HUES6 (cell line): ENCODE measurements around the gene SYNDIG1.

ENCODE experiments used
- H3K27ac ChIP-seq: 2 replicates; pipeline ENCODE4 v1.7.0; 2013; ENCODE audit warnings: low read depth, mild to moderate bottlenecking, low read length, inconsistent platforms
- H3K27me3 ChIP-seq: 2 replicates; pipeline ENCODE4 v1.6.1; 2013; ENCODE audit warnings: low read length; ENCODE audit not compliant: control insufficient read depth, insufficient read depth
- H3K36me3 ChIP-seq: 2 replicates; pipeline ENCODE4 v1.6.1; 2013; ENCODE audit warnings: low read length; ENCODE audit not compliant: control insufficient read depth, insufficient read depth
- H3K4me1 ChIP-seq: 2 replicates; pipeline ENCODE4 v1.6.1; 2013; ENCODE audit warnings: low read length; ENCODE audit not compliant: control insufficient read depth, insufficient read depth
- H3K4me3 ChIP-seq: 2 replicates; pipeline ENCODE4 v1.5.1; 2013; ENCODE audit warnings: low read depth, low read length
- H3K9ac ChIP-seq: one replicate; pipeline ENCODE4 v1.6.1; 2013; ENCODE audit warnings: mild to moderate bottlenecking, low read length
- H3K9me3 ChIP-seq: 2 replicates; pipeline ENCODE4 v1.6.1; 2013; ENCODE audit warnings: low read depth, low read length; ENCODE audit not compliant: control insufficient read depth, insufficient read depth

The SYNDIG1 gene

DNA sequence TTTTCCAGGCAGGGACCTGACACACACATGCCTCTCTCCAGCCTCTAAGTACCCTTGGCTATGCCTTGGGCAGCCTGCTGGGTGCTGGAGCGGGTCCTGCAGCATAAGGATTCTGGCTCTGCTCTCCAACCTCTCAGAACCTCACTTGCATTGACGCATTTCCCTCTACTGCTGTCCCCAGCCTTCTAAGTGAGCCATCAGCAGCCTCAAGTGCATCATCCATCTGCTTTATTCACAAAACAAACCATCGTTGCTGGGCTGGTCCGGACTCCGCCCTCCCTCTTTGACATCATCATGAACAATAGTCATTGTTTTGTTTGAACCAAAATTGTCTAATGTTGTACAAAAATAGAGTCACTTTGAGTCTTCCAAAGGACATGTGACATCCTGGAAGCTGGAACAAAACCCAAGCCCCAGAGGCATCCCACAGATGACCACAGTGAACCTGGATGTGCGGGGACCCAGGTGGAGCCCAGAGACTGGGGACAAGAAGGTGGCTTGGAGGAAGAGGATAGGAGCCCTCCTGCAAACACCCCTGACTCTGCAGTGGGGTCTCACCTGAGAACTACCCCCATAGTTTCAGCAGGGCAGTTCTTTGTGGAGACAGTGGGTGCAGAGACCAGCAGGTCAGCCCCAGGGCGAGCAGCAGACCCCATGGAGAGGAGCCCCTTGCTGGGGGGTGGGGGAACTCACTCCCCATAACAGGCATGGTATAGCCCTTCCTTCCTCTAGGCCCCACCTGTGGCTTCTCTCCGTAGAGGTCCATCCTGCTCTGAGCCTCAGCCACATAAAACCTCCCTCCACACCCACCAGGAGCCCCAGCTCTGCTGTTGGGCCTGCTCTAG lies 230.1 kb downstream of the SYNDIG1 start:
- no peaks in the 10 kb centered on the region for H3K27me3 ChIP-seq
- no peaks in the 10 kb centered on the region for H3K36me3 ChIP-seq
- no peak overlapping the region for H3K9ac ChIP-seq
- no peak overlapping the region for H3K27ac ChIP-seq
- no peaks in the 10 kb centered on the region for H3K9me3 ChIP-seq
- H3K4me1 ChIP-seq, result no peaks in the 10 kb centered on the region
- no peak overlapping the region for H3K4me3 ChIP-seq

DNA sequence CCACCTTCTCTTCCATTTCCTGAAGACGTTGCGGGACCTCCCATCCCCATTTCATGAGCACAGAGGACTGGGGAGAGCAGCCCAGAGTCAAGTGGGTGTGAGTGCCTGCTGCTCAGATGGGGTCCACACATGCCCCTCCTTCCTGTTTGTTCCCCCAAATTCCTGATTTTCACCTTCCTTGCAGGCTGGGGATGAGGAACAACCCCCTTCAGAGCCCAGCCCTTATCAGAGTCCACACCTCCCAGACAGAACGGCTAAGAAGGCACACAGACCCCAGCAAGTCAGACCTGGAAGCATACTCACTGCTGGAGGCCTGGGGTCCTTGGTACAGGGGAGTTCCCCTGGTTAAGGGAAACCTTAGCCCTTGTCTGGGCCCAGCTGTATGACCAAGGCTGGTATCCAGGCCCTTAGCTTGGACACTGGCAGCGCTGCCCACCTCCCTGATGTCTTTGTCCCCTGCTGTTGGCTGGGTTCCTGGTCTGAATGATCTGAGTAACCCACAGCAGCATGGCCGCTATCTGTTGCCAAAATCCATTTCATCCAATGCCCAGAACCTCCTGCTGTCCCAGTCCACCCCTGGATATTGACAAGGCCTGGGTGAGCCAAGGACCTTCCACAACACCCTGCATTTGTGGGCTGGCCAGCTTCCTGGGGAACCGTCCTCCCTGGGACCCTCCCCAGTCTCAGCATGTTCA lies 230.9 kb downstream of the SYNDIG1 start:
- H3K4me3 ChIP-seq, result no peak overlapping the region
- H3K27ac ChIP-seq, result no peak overlapping the region
- H3K4me1 ChIP-seq, result no peaks in the 10 kb centered on the region
- H3K27me3 ChIP-seq, result no peaks in the 10 kb centered on the region
- no peak overlapping the region for H3K9ac ChIP-seq
- H3K9me3 ChIP-seq, result no peaks in the 10 kb centered on the region
- H3K36me3 ChIP-seq, result no peaks in the 10 kb centered on the region

DNA sequence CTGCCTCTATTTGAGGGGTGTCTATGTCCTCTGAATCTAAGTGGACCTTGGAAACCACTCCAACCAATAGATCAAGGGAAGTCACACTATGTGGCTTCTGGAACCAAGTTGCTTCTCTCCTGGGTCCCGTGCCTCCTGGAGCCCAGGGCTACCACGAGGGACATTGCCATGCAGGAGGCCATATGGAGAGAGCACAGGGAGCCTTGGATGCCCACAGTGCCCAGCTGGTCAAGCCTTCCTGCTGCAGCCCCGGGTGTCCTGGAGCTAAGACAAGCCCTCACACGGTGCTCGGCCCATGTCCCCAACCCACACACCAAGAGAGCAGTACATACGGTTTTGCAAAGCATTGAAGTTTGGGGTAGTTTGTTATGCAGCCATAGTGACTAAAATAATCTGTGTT lies 231.6 kb downstream of the SYNDIG1 start:
- Histone ChIP-seq H3K4me3 (no peak overlapping the region), H3K9ac (no peak overlapping the region), H3K4me1 (no peaks in the 10 kb centered on the region), H3K27ac (no peak overlapping the region), H3K36me3 (no peaks in the 10 kb centered on the region), H3K27me3 (no peaks in the 10 kb centered on the region), H3K9me3 (no peaks in the 10 kb centered on the region)

GRCh38 chr20:24701668-24702067 lies 232.2 kb downstream of the SYNDIG1 start:
- no peak overlapping the region for H3K27ac ChIP-seq
- no peaks in the 10 kb centered on the region for H3K36me3 ChIP-seq
- no peaks in the 10 kb centered on the region for H3K27me3 ChIP-seq
- no peaks in the 10 kb centered on the region for H3K9me3 ChIP-seq
- no peak overlapping the region for H3K4me3 ChIP-seq
- H3K4me1 ChIP-seq, result no peaks in the 10 kb centered on the region
- no peak overlapping the region for H3K9ac ChIP-seq

DNA sequence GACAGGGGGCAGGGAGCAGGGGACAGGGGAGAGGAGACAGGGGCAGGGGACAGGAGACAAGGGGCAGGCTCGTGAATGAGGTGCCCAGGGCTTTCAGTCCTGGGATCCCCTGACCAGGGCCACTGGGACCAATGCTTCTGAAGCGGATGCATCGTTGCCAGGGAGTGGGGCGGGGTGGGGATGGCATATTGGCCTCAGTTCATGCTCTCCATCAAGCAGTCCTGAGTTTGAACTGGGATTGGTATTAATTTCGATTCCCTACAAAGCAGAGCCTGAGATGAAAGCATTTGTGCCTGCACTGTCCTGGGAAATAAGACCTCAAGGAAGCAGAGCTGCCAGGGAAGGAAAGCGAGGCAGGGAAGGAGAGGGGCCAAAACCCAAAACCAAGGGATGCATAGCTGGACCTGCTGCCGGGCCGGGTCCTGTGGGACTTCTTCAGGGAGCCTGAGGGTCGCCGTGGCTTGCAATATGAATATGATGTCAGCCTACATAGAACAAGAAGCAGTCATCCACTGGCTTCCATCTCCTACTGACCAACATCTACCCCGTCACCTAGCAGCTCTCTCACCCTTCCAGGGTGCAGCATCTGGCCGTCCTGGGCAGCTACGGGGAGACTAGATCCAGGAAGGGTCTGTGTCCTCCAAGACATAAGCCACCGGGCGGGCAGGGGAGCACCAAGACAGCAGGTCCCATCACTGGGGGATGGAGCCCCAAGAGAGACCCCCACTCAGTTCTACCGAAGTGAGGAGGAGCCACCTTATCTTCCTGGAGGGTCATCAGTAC lies 233.3 kb downstream of the SYNDIG1 start:
- Histone ChIP-seq H3K27ac (no peak overlapping the region), H3K4me3 (no peak overlapping the region), H3K9ac (no peak overlapping the region), H3K4me1 (no peaks in the 10 kb centered on the region), H3K36me3 (no peaks in the 10 kb centered on the region), H3K27me3 (no peaks in the 10 kb centered on the region), H3K9me3 (no peaks in the 10 kb centered on the region)

DNA sequence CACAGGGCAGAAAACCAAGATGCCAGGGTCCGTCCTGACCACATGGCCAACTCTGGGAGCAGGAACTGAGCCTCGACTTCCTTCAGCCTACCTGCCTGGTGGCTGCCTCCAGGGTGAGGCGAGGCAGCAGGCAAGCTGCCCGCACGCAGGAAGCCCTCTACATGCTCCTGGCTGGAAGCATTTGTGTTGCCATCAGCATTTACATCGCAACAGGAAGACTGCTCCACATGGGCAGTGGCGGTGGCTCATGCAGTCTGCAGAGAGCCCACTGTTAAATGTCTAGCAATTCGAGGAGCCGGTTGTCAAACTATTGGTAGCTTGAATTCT lies 233.8 kb downstream of the SYNDIG1 start:
- no peaks in the 10 kb centered on the region for H3K4me1 ChIP-seq
- H3K9me3 ChIP-seq, result no peaks in the 10 kb centered on the region
- no peaks in the 10 kb centered on the region for H3K36me3 ChIP-seq
- no peaks in the 10 kb centered on the region for H3K27me3 ChIP-seq
- H3K4me3 ChIP-seq, result no peak overlapping the region
- H3K9ac ChIP-seq, result no peak overlapping the region
- H3K27ac ChIP-seq, result no peak overlapping the region

DNA sequence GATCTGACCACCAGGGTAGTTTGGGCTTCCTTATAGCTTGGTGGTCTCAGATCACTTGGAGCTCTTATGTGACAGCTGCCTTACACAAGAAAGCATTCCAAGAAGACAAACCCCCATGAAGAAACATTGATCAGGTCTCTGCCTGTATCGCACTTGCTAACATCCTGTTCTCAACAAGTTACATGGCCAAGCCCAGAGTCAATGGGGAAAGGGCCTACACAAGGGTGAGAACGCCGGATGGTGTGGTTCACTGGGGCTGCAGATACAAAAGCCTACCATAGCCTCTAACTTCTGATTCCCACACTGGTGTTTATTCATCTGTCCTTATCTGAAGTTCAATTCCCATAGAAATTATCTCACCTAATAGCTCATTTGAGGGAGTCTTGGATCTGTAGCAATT lies 235.5 kb downstream of the SYNDIG1 start:
- Histone ChIP-seq H3K9me3 (no peaks in the 10 kb centered on the region), H3K9ac (no peak overlapping the region), H3K27me3 (no peaks in the 10 kb centered on the region), H3K36me3 (no peaks in the 10 kb centered on the region), H3K4me3 (no peak overlapping the region), H3K27ac (no peak overlapping the region), H3K4me1 (no peaks in the 10 kb centered on the region)

GRCh38 chr20:24705486-24705885 lies 236.1 kb downstream of the SYNDIG1 start:
- Histone ChIP-seq H3K9ac (no peak overlapping the region), H3K4me3 (no peak overlapping the region), H3K4me1 (no peaks in the 10 kb centered on the region), H3K36me3 (no peaks in the 10 kb centered on the region), H3K27me3 (no peaks in the 10 kb centered on the region), H3K27ac (no peak overlapping the region), H3K9me3 (no peaks in the 10 kb centered on the region)

- no peaks in the 10 kb centered on the region for H3K27me3 ChIP-seq
- H3K27ac ChIP-seq, result no peak overlapping the region
- H3K4me1 ChIP-seq, result no peaks in the 10 kb centered on the region
- H3K36me3 ChIP-seq, result no peaks in the 10 kb centered on the region
- no peak overlapping the region for H3K4me3 ChIP-seq
- no peak overlapping the region for H3K9ac ChIP-seq
- 0 out of 2 replicates have a peak, but pooled peaks cover 3% of the 10 kb centered on the region for H3K9me3 ChIP-seq
Measured at GRCh38 chr20:24708411-24709295, 239.2 kb downstream of the SYNDIG1 start.
